HEK293T (cell line): ENCODE data around the gene PHACTR3.
A peak's percentile ranks its signal among the peaks of the same experiment; 100 is the strongest.
"Not testable (repeated sequence)": the region's sequence is repeated elsewhere in the genome, so short reads cannot be mapped to it uniquely, and the experiment has no call there.

Experiments used
- CTCF ChIA-PET: fragments of 350-600 bp; formaldehyde crosslinking; extraction: SDS; loops from one replicate; lab custom pipeline; 2021; ENCODE audit warnings: antibody characterized with exemption, inconsistent platforms; lab: Yijun Ruan, JAX
- POLR2A ChIA-PET: fragments of 350-600 bp; formaldehyde crosslinking; extraction: SDS; loops from one replicate; lab custom pipeline; 2020; ENCODE audit warnings: antibody characterized with exemption, inconsistent platforms; lab: Yijun Ruan, JAX
- DNase-seq: peaks from one replicate; pipeline ENCODE4 v3.0.0; 2012; ENCODE audit warnings: mixed read lengths; ENCODE audit errors: extremely low spot score
- ARNT ChIP-seq: fragments of 450-650 bp; IDR thresholded peaks from 2 replicates; pipeline ENCODE4 v1.6.1; 2017; ENCODE audit warnings: mild to moderate bottlenecking
- BHLHE40 ChIP-seq: fragments of 450-650 bp; IDR thresholded peaks from 2 replicates; pipeline ENCODE4 v1.6.1; 2016; ENCODE audit warnings: mild to moderate bottlenecking, moderate library complexity, borderline replicate concordance
- CTBP1 ChIP-seq: fragments of 450-650 bp; IDR thresholded peaks from 2 replicates; pipeline ENCODE4 v1.6.1; 2016; ENCODE audit warnings: borderline replicate concordance
- ELF4 ChIP-seq: fragments of 450-650 bp; IDR thresholded peaks from 2 replicates; pipeline ENCODE4 v1.6.1; 2017; ENCODE audit warnings: antibody characterized with exemption
- FOXA1 ChIP-seq: fragments of 450-650 bp; IDR thresholded peaks from 2 replicates; pipeline ENCODE4 v1.6.1; 2016; ENCODE audit warnings: mild to moderate bottlenecking
- FOXK2 ChIP-seq: fragments of 450-650 bp; IDR thresholded peaks from 2 replicates; pipeline ENCODE4 v1.6.1; 2016; ENCODE audit warnings: mild to moderate bottlenecking
- FOXM1 ChIP-seq: fragments of 450-650 bp; IDR thresholded peaks from 2 replicates; pipeline ENCODE4 v1.6.1; 2017; ENCODE audit warnings: mild to moderate bottlenecking, borderline replicate concordance
- HDGF ChIP-seq: fragments of 450-650 bp; IDR thresholded peaks from 2 replicates; pipeline ENCODE4 v1.6.1; 2017; ENCODE audit warnings: antibody characterized with exemption, borderline replicate concordance
- L3MBTL2 ChIP-seq: fragments of 450-650 bp; conservative IDR thresholded peaks from 2 replicates; pipeline ENCODE4 v1.6.1; 2016; ENCODE audit warnings: mild to moderate bottlenecking
- LEF1 ChIP-seq: fragments of 450-650 bp; IDR thresholded peaks from 2 replicates; pipeline ENCODE4 v1.6.1; 2017; ENCODE audit warnings: mild to moderate bottlenecking, borderline replicate concordance
- NFRKB ChIP-seq: fragments of 450-650 bp; IDR thresholded peaks from 2 replicates; pipeline ENCODE4 v1.6.1; 2016; ENCODE audit warnings: mild to moderate bottlenecking, moderate library complexity
- PKNOX1 ChIP-seq: fragments of 450-650 bp; IDR thresholded peaks from 2 replicates; pipeline ENCODE4 v1.6.1; 2016
- SP1 ChIP-seq: fragments of 450-650 bp; IDR thresholded peaks from 2 replicates; pipeline ENCODE4 v1.6.1; 2017
- SUZ12 ChIP-seq: fragments of 450-650 bp; IDR thresholded peaks from 2 replicates; pipeline ENCODE4 v1.6.1; 2016; ENCODE audit warnings: mild to moderate bottlenecking
- TARDBP ChIP-seq: fragments of 450-650 bp; IDR thresholded peaks from 2 replicates; pipeline ENCODE4 v1.6.1; 2016
- ZNF384 ChIP-seq: fragments of 450-650 bp; IDR thresholded peaks from 2 replicates; pipeline ENCODE4 v1.6.1; 2016

Gene PHACTR3

GRCh38 chr20:59837623-59838394, 233.5 kb downstream of the PHACTR3 start:
- TF ChIP-seq HDGF (no peak), FOXM1 (no peak), CTBP1 (no peak), ARNT (no peak), BHLHE40 (no peak), TARDBP (no peak), SUZ12 (no peak), FOXA1 (no peak), L3MBTL2 (no peak), ELF4 (no peak), FOXK2 (no peak), ZNF384 (no peak), SP1 (no peak), PKNOX1 (no peak), NFRKB (no peak), LEF1 (no peak)
- ChIA-PET CTCF (interaction anchor here (1.8 kb wide), 1 partner anchor 12 kb away, joined by 6 read pairs; no protein-coding TSS in a partner anchor), POLR2A (no interaction called here)
- DNase-seq: no peak

GRCh38 chr20:59839400-59839799, 235.1 kb downstream of the PHACTR3 start:
- no peak for DNase-seq
- no peak for TF ChIP-seq CTBP1
- no peak for TF ChIP-seq PKNOX1
- TF ChIP-seq ZNF384: no peak
- no peak for TF ChIP-seq ELF4
- no peak for TF ChIP-seq NFRKB
- TF ChIP-seq FOXK2: no peak
- no peak for TF ChIP-seq TARDBP
- no peak for TF ChIP-seq SP1
- no peak for TF ChIP-seq FOXA1
- no peak for TF ChIP-seq L3MBTL2
- no peak for TF ChIP-seq ARNT
- TF ChIP-seq BHLHE40: no peak
- TF ChIP-seq HDGF: no peak
- no peak for TF ChIP-seq LEF1
- TF ChIP-seq SUZ12: no peak
- no peak for TF ChIP-seq FOXM1
- POLR2A ChIA-PET: no interaction called here
- CTCF ChIA-PET: interaction anchor here (0.7 to 1.8 kb wide), 5 partner anchors 9 to 96 kb away, joined by 3 to 6 read pairs (median 4); no protein-coding TSS in a partner anchor

GRCh38 chr20:59845472-59845871, 241.1 kb downstream of the PHACTR3 start:
- ChIA-PET POLR2A (interaction anchor here (0.9 kb wide), 1 partner anchor 95 kb away, joined by 3 read pairs; the partner anchor contains the start of genes FAM217B and PPP1R3D), CTCF (no interaction called here)
- DNase-seq: no peak
- TF ChIP-seq ARNT (no peak), CTBP1 (no peak), FOXK2 (no peak), LEF1 (no peak), FOXM1 (no peak), TARDBP (no peak), ZNF384 (no peak), FOXA1 (no peak), NFRKB (no peak), ELF4 (no peak), SP1 (no peak), BHLHE40 (no peak), PKNOX1 (no peak), HDGF (no peak), L3MBTL2 (no peak), SUZ12 (no peak)

- ChIA-PET POLR2A (no interaction called here), CTCF (interaction anchor here (1.1 to 2.1 kb wide), 4 partner anchors 9 to 95 kb away, joined by 3 to 7 read pairs (median 4); no protein-coding TSS in a partner anchor)
- DNase-seq: no peak
- no peak for TF ChIP-seq ELF4
- TF ChIP-seq TARDBP: no peak
- no peak for TF ChIP-seq L3MBTL2
- TF ChIP-seq ZNF384: no peak
- no peak for TF ChIP-seq NFRKB
These were observed 243.8 kb downstream of the PHACTR3 start for GRCh38 chr20:59848182-59848581.

- CTCF ChIA-PET: interaction anchor here (0.6 to 1.7 kb wide), 10 partner anchors 9 to 250 kb away, joined by 3 to 18 read pairs (median 4); no protein-coding TSS in a partner anchor
- DNase-seq: peak; percentile 42
- TF ChIP-seq SUZ12: no peak
- no peak for TF ChIP-seq FOXM1
- TF ChIP-seq FOXA1: no peak
- TF ChIP-seq HDGF: no peak
- TF ChIP-seq LEF1: no peak
- TF ChIP-seq TARDBP: no peak
- no peak for TF ChIP-seq CTBP1
- no peak for TF ChIP-seq BHLHE40
- no peak for TF ChIP-seq L3MBTL2
- no peak for TF ChIP-seq PKNOX1
- no peak for TF ChIP-seq ZNF384
- no peak for TF ChIP-seq ARNT
- TF ChIP-seq FOXK2: no peak
- TF ChIP-seq NFRKB: no peak
- TF ChIP-seq ELF4: no peak
- no peak for TF ChIP-seq SP1
- POLR2A ChIA-PET: interaction anchor here (1.0 kb wide), 1 partner anchor 91 kb away, joined by 4 read pairs; no protein-coding TSS in a partner anchor
These were observed 245.8 kb downstream of the PHACTR3 start for GRCh38 chr20:59850018-59850641.

- DNase-seq, POLR2A ChIA-PET, CTCF ChIA-PET: not testable (repeated sequence)
These were observed 252.2 kb downstream of the PHACTR3 start for GRCh38 chr20:59856526-59856925.

- CTCF ChIA-PET: interaction anchor here (1.3 kb wide), 1 partner anchor 9 kb away, joined by 3 read pairs; no protein-coding TSS in a partner anchor
- DNase-seq, POLR2A ChIA-PET: not testable (repeated sequence)
These were observed 252.6 kb downstream of the PHACTR3 start for GRCh38 chr20:59856941-59857340.
